ENCODE data around the gene HERC2. TPM values are rescaled to one million over a fixed set of nuclear protein-coding genes. Genes with fewer than 3 reads are reported as not detected.

The HERC2 gene
- total and polyA plus RNA-seq, 2 of the 4 experiments (the other 2 are of a cell fraction), result 20.8 to 28.9 TPM

DNA sequence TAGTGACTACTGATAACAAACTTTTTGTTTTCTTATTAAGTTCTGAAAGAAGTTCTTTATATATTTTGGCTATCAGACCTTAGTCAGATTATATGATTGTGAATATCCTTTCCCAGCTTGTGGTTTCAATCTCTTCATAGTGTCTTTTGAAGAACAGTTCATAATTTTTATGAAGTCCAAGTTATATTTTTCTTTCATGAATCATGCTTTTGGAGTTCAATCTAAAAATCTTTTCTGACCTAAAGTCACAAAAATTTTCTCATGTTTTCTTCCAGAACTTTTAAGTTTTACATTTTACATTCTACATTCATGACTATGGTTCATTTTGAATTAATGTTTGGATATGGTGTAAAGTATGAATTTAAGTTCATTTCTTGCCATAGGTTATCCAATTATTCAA is 188.7 kb downstream of the HERC2 start:
- peak; percentile 36 for DNase-seq
- Histone ChIP-seq H2AK5ac (ENCODE audit: low read depth, low read length) (no peak overlapping the region), H3K79me1 (ENCODE audit: low read depth in 1 of 2, low read length in 2 of 2) (peaks cover 0 to 3% of the 10 kb centered on the region in 2 experiments; a peak in 1 of 4 replicates), H2BK120ac (ENCODE audit: low read depth, low read length) (no peak overlapping the region), H3K56ac (ENCODE audit: extremely low read depth, insufficient read depth, low read length) (no peak overlapping the region), H2AFZ (replicated peaks; ENCODE audit: low read length, poor library complexity) (no peak overlapping the region), H3K27me3 (ENCODE audit: control insufficient read depth, insufficient read depth, low read length) (no peaks in the 10 kb centered on the region), H3K9me3 (ENCODE audit: control insufficient read depth, insufficient read depth, low read length) (no peaks in the 10 kb centered on the region), H3K14ac (replicated peaks; ENCODE audit: low read depth, low read length) (no peak overlapping the region), H3K4me3 (ENCODE audit: insufficient read depth, low read depth, low read length) (no peak overlapping the region), H2AK9ac (replicated peaks; ENCODE audit: low read depth, low read length, poor library complexity) (no peak overlapping the region), H3K9ac (ENCODE audit: low read depth, low read length) (no peak overlapping the region), H3K4me1 (ENCODE audit: control insufficient read depth, insufficient read depth, low read length) (peaks cover 9% of the 10 kb centered on the region), H4K20me1 (ENCODE audit: insufficient read depth, low read length) (no peaks in the 10 kb centered on the region; the same call in 1 of the 2 replicates), H4K5ac (ENCODE audit: low read depth, low read length) (no peak overlapping the region), H2BK20ac (ENCODE audit: low read depth, low read length) (no peak overlapping the region), H3K4ac (ENCODE audit: low read depth, low read length) (no peak overlapping the region), H3K4me2 (ENCODE audit: low read depth, low read length) (peak overlapping the region; percentile 36; the same call in 1 of the 2 replicates), H2BK15ac (ENCODE audit: low read depth, low read length) (no peak overlapping the region), H3K9me1 (ENCODE audit: insufficient read depth, low read length) (peaks cover 5% of the 10 kb centered on the region; the same call in 1 of the 2 replicates), H3K23ac (ENCODE audit: low read depth, low read length) (no peak overlapping the region), H3K36me3 (ENCODE audit: control insufficient read depth, insufficient read depth, low read length) (peaks cover 29% of the 10 kb centered on the region), H3K27ac (ENCODE audit: insufficient read depth, low read length) (no peak overlapping the region), H2BK5ac (ENCODE audit: low read depth, low read length, poor library complexity, severe bottlenecking) (no peak overlapping the region), H3K18ac (ENCODE audit: low read depth, low read length) (no peak overlapping the region), H4K8ac (ENCODE audit: low read depth in 2 of 2, low read length in 2 of 2) (no peak overlapping the region), H4K91ac (ENCODE audit: insufficient read depth, low read depth, low read length) (no peak overlapping the region)
- in situ Hi-C loops (cut with MboI; ENCODE audit: low sequenced_read_pairs) (no loop called here), intact Hi-C loops (cut with micrococcal nuclease) (no loop called here), dilution Hi-C loops (cut with HindIII; ENCODE audit: low sequenced_read_pairs, unreplicated experiment) (no loop called here)
- ATAC-seq (ENCODE audit: low read depth), result peak; percentile 48
- ChIA-PET POLR2A (ENCODE audit: unreplicated experiment) (no interaction called here), CTCF (interaction anchor here (1.2 kb wide), 1 partner anchor 10 kb away, joined by 3 read pairs; no protein-coding TSS in a partner anchor)
- no peak for TF ChIP-seq SMC3 (IDR thresholded peaks at IDR 0.05; ENCODE audit: low read depth, low read length)
- no peak for TF ChIP-seq BHLHE40 (IDR thresholded peaks at IDR 0.05; ENCODE audit: low read depth, low read length)
- TF ChIP-seq RFX5 (IDR thresholded peaks at IDR 0.05; ENCODE audit: low read depth, low read length), result no peak
- no peak for TF ChIP-seq CEBPB (IDR thresholded peaks at IDR 0.05; ENCODE audit: low read depth, low read length)
- BruUV-seq (replicated peaks), result no TSS peak
